Upper lobe of right lung (tissue), 1 donor: ENCODE results near the gene TNFAIP8L1. TPM values are rescaled to one million over a fixed set of nuclear protein-coding genes. Genes with fewer than 3 reads are reported as not detected.
"Not testable (repeated sequence)": the region's sequence is repeated elsewhere in the genome, so short reads cannot be mapped to it uniquely, and the experiment has no call there.

ENCODE experiments used
- ATAC-seq: fragments of 200-7000 bp; cut with Tn5 transposase; one replicate; pipeline ENCODE4 v1.9.1; 2020; ENCODE audit warnings: mild to moderate bottlenecking, moderate library complexity
- DNase-seq: peaks from one replicate; pipeline ENCODE4 v3.0.0-alpha.2; 2020
- H3K27ac ChIP-seq: fragments of 200-600 bp; one replicate; pipeline ENCODE4 v1.8.0; 2022
- H3K27me3 ChIP-seq: fragments of 200-600 bp; one replicate; pipeline ENCODE4 v1.8.0; 2022; ENCODE audit warnings: mild to moderate bottlenecking
- H3K36me3 ChIP-seq: fragments of 200-600 bp; one replicate; pipeline ENCODE4 v1.8.0; 2022
- H3K4me1 ChIP-seq: fragments of 200-600 bp; one replicate; pipeline ENCODE4 v1.8.0; 2022
- H3K4me3 ChIP-seq: fragments of 200-600 bp; one replicate; pipeline ENCODE4 v1.8.0; 2022; ENCODE audit warnings: mild to moderate bottlenecking
- H3K9me3 ChIP-seq: fragments of 200-600 bp; one replicate; pipeline ENCODE4 v1.8.0; 2022
- CTCF ChIP-seq: fragments of 200-600 bp; IDR thresholded peaks from one replicate; pipeline ENCODE4 v1.8.0; 2022; ENCODE audit warnings: antibody characterized with exemption
- intact Hi-C: fragments of 100-400 bp; cut with DNase I; formaldehyde crosslinking; loops from one replicate; pipeline ENCODE4 v1.11.0; 2022
- total RNA-seq: library from RNA; stranded (reverse); fragmentation: NEBNext Ultra II Directional; extraction: Animal tissue kit (Norgen Biotek cat#: 25700); gene quantifications from one replicate; pipeline ENCODE4 v1.2.1, GENCODE V29; 2021
- donor health status: DM: no; HTN: yes; CAD: no; lungs with severe emphysema.

The TNFAIP8L1 gene
- total RNA-seq, 1 donor from 2014 or later, result 11.9 TPM

GRCh38 chr19:4593409-4593851 lies 45.9 kb upstream of the TNFAIP8L1 start:
- Histone ChIP-seq H3K36me3 (no peaks in the 10 kb centered on the region), H3K27ac (no peak overlapping the region), H3K4me3 (no peak overlapping the region), H3K9me3 (no peaks in the 10 kb centered on the region), H3K27me3 (peaks cover 36% of the 10 kb centered on the region), H3K4me1 (peaks cover 3% of the 10 kb centered on the region)
- DNase-seq (no peak), ATAC-seq (no peak)
- intact Hi-C loops, result no loop called here
- no peak for TF ChIP-seq CTCF

GRCh38 chr19:4594201-4594600 lies 45.1 kb upstream of the TNFAIP8L1 start:
- peaks cover 43% of the 10 kb centered on the region for H3K27me3 ChIP-seq
- DNase-seq (no peak), ATAC-seq (no peak)
- H3K36me3 ChIP-seq, result no peaks in the 10 kb centered on the region
- no peak for TF ChIP-seq CTCF
- no peak overlapping the region for H3K27ac ChIP-seq
- H3K4me3 ChIP-seq, result no peak overlapping the region
- peaks cover 4% of the 10 kb centered on the region for H3K4me1 ChIP-seq
- intact Hi-C loops, result no loop called here
- H3K9me3 ChIP-seq, result no peaks in the 10 kb centered on the region

- H3K36me3 ChIP-seq, H3K4me3 ChIP-seq, H3K9me3 ChIP-seq, intact Hi-C loops, H3K4me1 ChIP-seq, DNase-seq, ATAC-seq, H3K27ac ChIP-seq: not testable (repeated sequence)
- peaks cover 43% of the 10 kb centered on the region for H3K27me3 ChIP-seq
Observed at GRCh38 chr19:4595158-4595557, 44.2 kb upstream of the TNFAIP8L1 start.

- peaks cover 4% of the 10 kb centered on the region for H3K4me1 ChIP-seq
- no peak for DNase-seq
- intact Hi-C loops, result no loop called here
- H3K4me3 ChIP-seq, result no peak overlapping the region
- H3K27ac ChIP-seq, result no peak overlapping the region
- no peaks in the 10 kb centered on the region for H3K9me3 ChIP-seq
- peaks cover 46% of the 10 kb centered on the region for H3K27me3 ChIP-seq
- no peak for ATAC-seq
- no peak for TF ChIP-seq CTCF
- no peaks in the 10 kb centered on the region for H3K36me3 ChIP-seq
Observed at GRCh38 chr19:4596033-4596904, 43.0 kb upstream of the TNFAIP8L1 start.

GRCh38 chr19:4597278-4597974 lies 41.9 kb upstream of the TNFAIP8L1 start:
- ATAC-seq (peak; percentile 28), DNase-seq (no peak)
- intact Hi-C loops, result no loop called here
- no peak overlapping the region for H3K4me3 ChIP-seq
- H3K4me1 ChIP-seq, result peaks cover 4% of the 10 kb centered on the region
- peaks cover 48% of the 10 kb centered on the region for H3K27me3 ChIP-seq
- no peak overlapping the region for H3K27ac ChIP-seq
- no peaks in the 10 kb centered on the region for H3K9me3 ChIP-seq
- TF ChIP-seq CTCF, result no peak
- no peaks in the 10 kb centered on the region for H3K36me3 ChIP-seq
